Measurements from ENCODE around the gene FER. TPM values are rescaled to one million over a fixed set of nuclear protein-coding genes. Genes with fewer than 3 reads are reported as not detected.

Gene FER
- total and polyA plus RNA-seq, 2 of the 8 experiments (the other 6 are each of a cell fraction or from before 2014, with no cell fraction given) = 1.3 to 15.8 TPM

- no peak overlapping the region for H4K5ac ChIP-seq (ENCODE audit: insufficient read length, low read depth, low read length)
- H2AFZ ChIP-seq (ENCODE audit: low read length) = no peak overlapping the region
- H3K4me1 ChIP-seq (replicated peaks in 1 of 4; ENCODE audit: control insufficient read depth in 3 of 4, insufficient read depth in 4 of 4, low read length in 3 of 4) = no peaks in the 10 kb centered on the region
- peaks cover 2 to 3% of the 10 kb centered on the region in 2 experiments; a peak in 1 of 4 replicates for H3K9me3 ChIP-seq (ENCODE audit: insufficient read depth in 2 of 2, low read depth in 1 of 2, low read length in 1 of 2)
- no peak overlapping the region for H3K4me2 ChIP-seq (ENCODE audit: insufficient read depth in 1 of 2, low read depth in 2 of 2, low read length in 2 of 2)
- H2BK20ac ChIP-seq (ENCODE audit: low read length) = no peak overlapping the region
- no peak overlapping the region for H3K56ac ChIP-seq (replicated peaks; ENCODE audit: insufficient read length, low read depth, low read length)
- H3K79me1 ChIP-seq (ENCODE audit: low read depth, low read length) = no peaks in the 10 kb centered on the region
- ChIA-PET POLR2A (ENCODE audit: partially characterized antibody) (no interaction called here), CTCF (ENCODE audit: partially characterized antibody) (no interaction called here)
- no peak overlapping the region for H4K8ac ChIP-seq (ENCODE audit: extremely low read depth, insufficient read depth, low read length)
- no peak for FAIRE-seq
- H3K27me3 ChIP-seq (replicated peaks in 1 of 4; ENCODE audit: control insufficient read depth in 3 of 4, extremely low read depth in 1 of 4, insufficient read depth in 3 of 4, low read length in 3 of 4) = no peaks in the 10 kb centered on the region
- WGBS, 2 experiments (ENCODE audit: extremely low coverage in 1 of 2, insufficient coverage in 1 of 2, insufficient read length in 1 of 2, insufficient replicate concordance in 2 of 2, low coverage in 1 of 2, low lambda C conversion rate in 2 of 2, missing lambda C conversion rate in 1 of 2) = 85% methylated on average over 4 of the region's 4 CpGs; no CpG with 5 or more reads in 1 of the 2 experiments
- no peak overlapping the region for H2AK5ac ChIP-seq (ENCODE audit: low read depth, low read length)
- H2BK12ac ChIP-seq (ENCODE audit: low read depth, low read length) = no peak overlapping the region
- no peak overlapping the region for H2BK5ac ChIP-seq (ENCODE audit: low read depth, low read length)
- no peak overlapping the region for H3K4me3 ChIP-seq (ENCODE audit: extremely low read depth in 1 of 4, insufficient read depth in 2 of 4, low read depth in 3 of 4, low read length in 4 of 4)
- no peak overlapping the region for H3K23ac ChIP-seq (ENCODE audit: insufficient read length)
- H3K18ac ChIP-seq (ENCODE audit: extremely low read depth, low read length) = no peak overlapping the region
- H3K27ac ChIP-seq (ENCODE audit: low read depth, low read length) = no peak overlapping the region
- no peak overlapping the region for H2BK15ac ChIP-seq (ENCODE audit: low read length)
- no peaks in the 10 kb centered on the region for H4K20me1 ChIP-seq (replicated peaks in 1 of 2; ENCODE audit: control insufficient read depth in 1 of 2, insufficient read depth in 2 of 2, low read length in 2 of 2)
- no peak overlapping the region for H3K4ac ChIP-seq (replicated peaks; ENCODE audit: insufficient read length, low read depth, low read length)
- no peaks in the 10 kb centered on the region for H3K23me2 ChIP-seq (ENCODE audit: low read depth, low read length)
- no peak overlapping the region for H4K91ac ChIP-seq (replicated peaks; ENCODE audit: insufficient read length, low read length)
- no peak for DNase-seq (ENCODE audit: low read depth in 1 of 2, low spot score in 2 of 2)
- no peak overlapping the region for H3K9ac ChIP-seq (replicated peaks in 1 of 4; ENCODE audit: extremely low read depth in 1 of 4, low read depth in 3 of 4, low read length in 3 of 4)
- no peak overlapping the region for H2BK120ac ChIP-seq (replicated peaks; ENCODE audit: low read depth, low read length)
- no peak overlapping the region for H3K14ac ChIP-seq (ENCODE audit: insufficient read length)
- H3K79me2 ChIP-seq (ENCODE audit: control insufficient read depth in 1 of 2, insufficient read depth in 2 of 2, low read length in 2 of 2) = no peaks in the 10 kb centered on the region
- no peaks in the 10 kb centered on the region for H3K36me3 ChIP-seq (ENCODE audit: control insufficient read depth in 2 of 4, insufficient read depth in 4 of 4, low read length in 3 of 4)
- TF ChIP-seq SRF (IDR thresholded peaks at IDR 0.05; ENCODE audit: low read depth, low read length) (no peak), RBBP5 (IDR thresholded peaks at IDR 0.05; ENCODE audit: borderline replicate concordance, low read depth, low read length) (no peak)
Measured at GRCh38 chr5:108884736-108885135, 137.0 kb downstream of the FER start.
